Hematopoietic multipotent progenitor cell treated with erythropoietin and hydrocortisone succinate and interleukin-3 and kit ligand, for 8 days (in vitro differentiated cells): ENCODE data around the gene MAGI2.
"Not testable (repeated sequence)": the region's sequence is repeated elsewhere in the genome, so short reads cannot be mapped to it uniquely, and the experiment has no call there.

Experiments
- DNase-seq: peaks from one replicate; pipeline ENCODE4 v3.0.0-alpha.2; 2015

The MAGI2 gene

DNA sequence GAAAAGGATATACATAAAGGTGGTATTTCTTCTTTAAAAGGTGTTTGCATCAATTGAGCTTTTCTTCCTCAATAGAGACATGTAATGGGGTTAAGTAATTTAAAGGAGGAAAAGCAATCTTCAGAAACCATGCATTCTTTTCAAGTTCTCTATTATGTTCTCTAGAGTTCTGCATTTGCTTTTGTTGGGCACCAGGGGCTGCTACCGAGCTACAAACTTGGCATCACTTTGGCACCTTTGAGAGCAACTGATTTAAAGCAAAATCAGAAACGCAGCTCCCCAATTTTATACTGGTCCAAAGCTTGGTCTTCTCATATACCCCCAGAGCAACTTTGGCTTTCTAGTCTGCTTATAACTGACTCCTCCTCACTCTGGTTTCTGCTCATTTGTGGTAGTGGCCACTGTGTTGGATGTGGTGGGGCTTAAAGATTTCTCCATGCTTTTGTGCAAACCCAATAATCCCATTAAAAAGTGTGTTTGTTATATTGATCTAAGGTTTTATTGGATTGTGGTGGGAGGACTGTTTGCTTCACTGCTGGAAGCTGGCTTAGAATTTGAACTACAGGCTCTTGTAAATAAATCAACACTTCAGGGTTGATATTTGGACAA lies 942.8 kb downstream of the MAGI2 start:
- DNase-seq = peak; percentile 12

DNA sequence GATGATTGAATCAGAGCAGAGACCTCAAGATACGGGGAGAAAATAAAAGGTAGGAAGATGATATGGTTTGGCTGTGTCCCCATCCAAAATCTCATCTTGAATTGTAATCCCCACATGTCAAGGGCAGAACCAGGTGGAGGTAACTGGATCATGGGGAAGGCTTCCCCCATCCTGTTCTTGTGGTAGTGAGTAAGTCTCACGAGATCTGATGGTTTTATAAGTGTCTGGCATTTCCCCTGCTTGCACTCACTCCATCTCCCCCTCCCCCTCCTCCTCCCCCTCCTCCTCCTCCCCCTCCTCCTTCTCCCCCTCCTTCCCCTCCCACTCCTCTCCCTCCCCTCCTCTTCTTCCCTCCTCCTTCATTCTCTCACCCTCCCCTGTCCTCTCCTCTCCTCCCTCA lies 950.2 kb downstream of the MAGI2 start:
- not testable (repeated sequence) for DNase-seq

DNA sequence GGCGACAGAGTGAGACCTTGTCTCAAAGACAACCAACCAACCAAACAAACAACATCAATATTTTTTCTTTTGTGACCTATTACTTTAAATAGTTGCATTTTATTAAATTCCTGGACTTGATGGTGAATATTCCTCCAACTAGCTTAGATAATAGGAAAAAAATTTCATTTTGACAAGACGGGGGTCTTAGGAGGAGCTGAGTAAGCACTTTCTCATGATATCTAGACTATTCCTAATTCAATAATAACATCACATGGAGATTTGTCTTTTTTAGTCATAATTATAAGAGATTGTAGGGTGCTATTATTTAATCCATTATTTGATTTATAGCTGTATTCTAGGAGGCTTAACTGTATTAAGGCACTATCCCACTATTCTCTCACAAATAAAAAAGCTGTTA lies 952.4 kb downstream of the MAGI2 start:
- no peak for DNase-seq

- DNase-seq = no peak
Measured at GRCh38 chr7:78499971-78500370, 953.5 kb downstream of the MAGI2 start.

DNA sequence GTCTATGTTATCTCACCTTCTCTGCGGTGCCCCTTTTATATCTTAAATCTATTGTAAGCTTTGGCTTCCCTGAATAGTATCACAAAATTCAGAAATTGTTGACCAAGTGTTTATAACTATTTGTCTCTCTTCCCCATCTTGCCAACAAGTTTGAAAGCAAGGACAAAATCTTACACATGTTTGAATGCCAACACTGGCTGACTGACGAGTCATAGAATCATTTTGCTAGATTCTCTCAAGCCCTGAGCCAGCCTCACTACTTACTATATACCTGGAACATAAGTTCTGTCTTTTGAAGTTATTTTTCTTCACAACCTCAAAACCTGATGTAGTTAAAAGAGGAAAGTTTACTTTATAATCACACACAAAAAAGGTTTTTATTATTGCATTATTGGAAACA lies 954.2 kb downstream of the MAGI2 start:
- DNase-seq = no peak

- DNase-seq = no peak
Measured at GRCh38 chr7:78497728-78498427, 955.6 kb downstream of the MAGI2 start.

- no peak for DNase-seq
Measured at GRCh38 chr7:78496096-78496630, 957.3 kb downstream of the MAGI2 start.

DNA sequence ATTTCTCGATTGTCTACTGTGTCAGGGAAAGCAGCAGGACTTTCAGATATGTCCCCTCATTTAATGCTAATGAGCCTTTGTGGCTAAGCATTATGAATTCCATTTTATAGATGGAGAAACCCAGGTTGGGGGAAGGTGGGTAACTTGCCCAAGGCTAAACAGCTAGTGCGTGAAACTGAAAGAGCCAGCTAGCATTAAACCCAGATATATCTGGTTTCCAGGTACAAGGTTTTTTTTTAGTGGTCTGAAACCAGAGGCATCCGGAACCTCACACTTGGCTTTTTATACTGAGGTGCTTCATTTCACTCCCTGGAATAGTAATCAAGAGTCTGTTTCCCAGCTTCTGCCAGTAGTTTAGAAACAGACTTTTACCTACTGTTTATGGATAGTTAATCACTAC lies 960.1 kb downstream of the MAGI2 start:
- DNase-seq = no peak

DNA sequence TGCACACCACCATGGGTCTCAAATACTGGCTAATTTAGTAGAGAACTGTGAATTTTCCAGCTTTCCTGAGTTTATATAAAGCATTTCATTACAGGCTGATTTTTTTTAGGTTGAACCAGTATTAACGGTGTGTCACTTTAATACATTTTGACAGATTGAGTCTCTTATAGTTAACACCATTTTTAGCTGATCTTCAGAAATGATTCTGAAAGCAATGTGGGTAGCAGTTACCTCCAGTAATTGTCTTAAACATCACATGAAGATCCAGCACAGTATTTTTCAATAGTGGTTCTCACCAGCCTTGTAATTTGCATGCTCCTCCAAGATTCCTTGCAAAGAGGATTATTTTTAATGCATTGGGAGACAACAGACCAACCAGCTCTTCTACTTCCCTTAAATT lies 961.3 kb downstream of the MAGI2 start:
- DNase-seq = no peak

- DNase-seq = no peak
Measured at GRCh38 chr7:78490524-78490923, 962.9 kb downstream of the MAGI2 start.

DNA sequence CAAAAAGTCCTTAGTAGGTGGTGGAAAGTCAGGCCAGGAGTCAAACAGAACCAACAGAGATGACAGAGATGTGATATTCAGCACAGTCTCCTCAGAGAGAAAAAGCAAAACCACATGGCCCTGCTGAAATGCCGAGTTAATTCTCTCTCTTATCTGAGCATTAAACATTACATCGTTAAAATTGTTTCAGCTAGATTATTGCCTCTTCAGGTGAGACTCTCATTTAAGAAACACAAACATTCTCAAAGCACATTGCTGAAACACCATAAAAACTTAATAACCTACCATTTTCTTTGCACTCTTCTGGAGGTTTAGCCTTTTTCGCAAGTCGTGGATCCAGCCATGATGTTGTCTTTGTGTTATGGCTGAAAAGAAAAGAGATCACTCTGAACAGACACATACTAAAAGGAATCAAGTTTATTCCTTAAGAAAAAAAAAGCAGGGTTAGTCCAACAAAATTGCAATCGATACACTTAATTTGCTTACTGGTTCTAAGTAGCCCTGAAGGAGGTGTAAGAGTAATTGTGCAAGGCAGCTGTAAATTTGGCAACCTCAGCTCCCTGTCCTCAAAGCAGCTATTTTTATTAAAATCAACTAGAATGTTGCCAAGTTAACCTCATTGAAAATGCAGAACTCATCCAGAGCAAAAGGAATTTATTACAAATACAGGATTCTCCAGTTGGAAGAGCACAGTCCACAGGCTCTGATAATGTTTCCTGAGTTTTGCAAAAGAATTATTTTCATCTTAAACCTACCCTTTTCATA lies 963.8 kb downstream of the MAGI2 start:
- DNase-seq = no peak

DNA sequence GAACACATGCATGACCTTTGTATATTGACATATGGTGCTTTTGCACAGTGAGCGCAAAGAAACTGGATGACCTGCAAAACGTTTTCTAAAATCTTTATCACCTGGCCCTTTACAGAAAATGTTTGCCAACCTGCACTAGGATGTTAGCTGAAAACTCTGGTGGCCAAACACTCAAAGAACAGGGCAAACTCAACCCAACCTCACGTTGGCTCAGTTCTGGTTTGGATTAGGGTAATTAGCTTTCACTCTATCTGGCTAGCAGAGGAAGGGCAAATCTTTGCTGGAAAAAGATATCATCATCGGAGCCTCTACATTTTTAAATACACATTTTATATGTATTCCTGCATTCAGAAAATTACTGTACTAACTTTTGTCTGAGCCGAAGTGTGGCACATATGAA lies 966.0 kb downstream of the MAGI2 start:
- DNase-seq = no peak

- DNase-seq = no peak
Measured at GRCh38 chr7:78479348-78479747, 974.1 kb downstream of the MAGI2 start.

GRCh38 chr7:78476851-78477405 lies 976.5 kb downstream of the MAGI2 start:
- DNase-seq = no peak

DNA sequence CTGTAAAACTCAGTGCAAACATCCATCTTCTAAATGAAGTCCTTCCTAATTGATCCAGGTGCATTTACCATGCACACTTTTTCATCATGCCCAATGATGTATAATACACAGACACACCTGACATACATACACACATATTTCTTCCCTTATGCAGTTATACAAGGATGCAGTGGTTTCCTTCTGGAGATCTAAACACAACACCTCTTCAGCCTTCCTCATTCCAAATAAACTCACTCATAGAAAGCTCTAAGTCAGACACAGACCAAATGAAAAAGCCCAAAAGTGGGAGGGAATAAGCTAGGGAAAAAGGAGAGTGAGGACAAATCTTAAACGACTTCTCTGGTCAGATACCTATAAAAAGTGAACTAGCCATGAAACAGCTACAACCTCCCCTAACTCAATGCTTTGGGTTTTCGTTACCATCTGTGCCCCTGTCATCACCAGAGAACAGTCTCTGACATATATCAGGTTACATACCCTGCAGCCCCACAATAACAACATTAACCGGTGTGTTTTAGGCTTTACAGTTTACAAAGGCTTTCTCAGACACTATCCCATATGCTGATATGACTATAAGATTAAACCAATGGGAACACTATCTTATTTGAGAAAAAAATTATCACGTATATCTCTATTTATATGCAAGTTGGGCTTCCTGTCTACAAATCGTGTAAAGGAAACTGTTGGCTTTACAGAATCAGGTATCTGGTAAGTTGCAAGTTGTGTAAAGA lies 979.7 kb downstream of the MAGI2 start:
- DNase-seq = no peak

DNA sequence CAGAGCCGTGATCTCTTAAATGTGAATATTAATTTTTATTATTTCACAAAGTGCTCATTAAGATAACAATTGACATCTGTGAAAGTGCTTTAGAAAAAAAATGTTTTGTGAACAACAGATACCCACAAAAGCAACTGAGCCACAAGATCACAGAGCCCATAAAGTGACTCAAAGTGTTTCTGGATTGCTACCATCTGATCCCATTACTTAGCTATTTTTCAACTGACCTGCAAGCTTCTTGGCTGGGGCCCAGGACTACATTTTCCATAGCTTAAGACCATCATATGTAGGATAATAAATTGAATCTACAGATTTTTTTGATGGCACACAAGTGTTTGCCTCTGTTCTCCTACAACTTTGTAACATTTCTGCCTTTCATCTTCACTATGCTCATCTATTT lies 980.4 kb downstream of the MAGI2 start:
- no peak for DNase-seq

- no peak for DNase-seq
Measured at GRCh38 chr7:78472519-78472918, 980.9 kb downstream of the MAGI2 start.

- DNase-seq = no peak
Measured at GRCh38 chr7:78465894-78466293, 987.6 kb downstream of the MAGI2 start.

DNA sequence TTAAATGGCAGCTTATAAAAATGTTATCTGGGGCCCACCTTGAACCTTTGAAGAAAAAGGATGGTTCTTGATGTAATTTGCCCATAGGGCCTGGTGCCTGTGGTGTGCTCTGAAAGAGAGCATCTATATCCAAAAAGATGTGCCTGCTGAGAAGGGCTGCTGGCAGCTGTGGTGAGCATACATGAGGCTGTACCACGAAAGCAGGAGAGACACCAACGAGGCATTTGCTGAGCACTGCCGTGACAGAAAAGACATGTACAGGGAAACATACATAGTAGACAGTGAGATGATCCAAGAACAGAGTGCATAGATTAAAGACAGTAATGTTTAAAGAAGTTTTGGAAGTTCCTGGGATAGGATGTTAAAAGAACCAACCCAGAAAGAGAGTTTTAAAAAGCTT lies 990.4 kb downstream of the MAGI2 start:
- DNase-seq = no peak

- no peak for DNase-seq
Measured at GRCh38 chr7:78450706-78451105, 1002.8 kb downstream of the MAGI2 start.

- peak; percentile 55 for DNase-seq
Measured at GRCh38 chr7:78448911-78449310, 1004.6 kb downstream of the MAGI2 start.

DNA sequence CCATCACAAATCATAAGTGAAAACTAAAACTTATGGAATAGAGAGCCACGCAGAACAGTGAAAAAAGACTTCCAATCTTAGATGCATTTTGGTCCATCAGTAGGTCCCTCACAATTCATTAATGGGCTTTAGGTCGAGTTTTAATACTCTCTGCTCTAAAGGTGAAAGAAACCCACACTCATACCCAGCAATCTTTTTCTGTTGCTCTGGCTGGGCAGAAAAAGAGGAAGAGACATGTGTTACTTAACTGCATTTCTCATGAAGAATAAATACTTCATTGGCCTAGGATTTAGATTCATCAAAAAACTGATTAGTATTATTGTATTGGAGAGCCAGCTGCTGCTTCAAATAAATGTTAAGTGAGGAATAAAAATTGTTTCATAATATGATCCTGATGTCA lies 1009.2 kb downstream of the MAGI2 start:
- no peak for DNase-seq

- DNase-seq = no peak
Measured at GRCh38 chr7:78443811-78444210, 1009.7 kb downstream of the MAGI2 start.
